ENCODE results near the gene RRP1. TPM values are rescaled to one million over a fixed set of nuclear protein-coding genes. Genes with fewer than 3 reads are reported as not detected.
"Not testable (repeated sequence)": the region's sequence is repeated elsewhere in the genome, so short reads cannot be mapped to it uniquely, and the experiment has no call there.

The RRP1 gene
- total RNA-seq, 1 donor from 2014 or later, result 52.0 TPM

- H3K36me3 ChIP-seq, result no peaks in the 10 kb centered on the region
- no peaks in the 10 kb centered on the region for H3K4me1 ChIP-seq
- H3K4me3 ChIP-seq, result no peak overlapping the region
- no peak overlapping the region for H3K27ac ChIP-seq
- DNase-seq (ENCODE audit: low spot score in 2 of 2), result no peak
- no peaks in the 10 kb centered on the region for H3K27me3 ChIP-seq
- no peaks in the 10 kb centered on the region for H3K9me3 ChIP-seq
- intact Hi-C loops (cut with DNase I), result no loop called here
- TF ChIP-seq CTCF (IDR thresholded peaks at IDR 0.05), result no peak
Observed at GRCh38 chr21:43818685-43819084, 29.3 kb downstream of the RRP1 start.

GRCh38 chr21:43819511-43820405 is 30.4 kb downstream of the RRP1 start:
- Histone ChIP-seq H3K27me3 (no peaks in the 10 kb centered on the region), H3K4me3 (no peak overlapping the region), H3K36me3 (no peaks in the 10 kb centered on the region), H3K4me1 (no peaks in the 10 kb centered on the region), H3K27ac (no peak overlapping the region), H3K9me3 (no peaks in the 10 kb centered on the region)
- DNase-seq (ENCODE audit: low spot score in 2 of 2), result no peak
- intact Hi-C loops (cut with DNase I), result no loop called here
- TF ChIP-seq CTCF (IDR thresholded peaks at IDR 0.05), result no peak

- H3K27me3 ChIP-seq, result no peaks in the 10 kb centered on the region
- no peak overlapping the region for H3K27ac ChIP-seq
- H3K36me3 ChIP-seq, result no peaks in the 10 kb centered on the region
- DNase-seq (ENCODE audit: low spot score in 2 of 2), result no peak
- no peak for TF ChIP-seq CTCF (IDR thresholded peaks at IDR 0.05)
- H3K4me3 ChIP-seq, result no peak overlapping the region
- H3K9me3 ChIP-seq, result no peaks in the 10 kb centered on the region
- intact Hi-C loops (cut with DNase I), result no loop called here
- no peaks in the 10 kb centered on the region for H3K4me1 ChIP-seq
Observed at GRCh38 chr21:43820466-43820865, 31.1 kb downstream of the RRP1 start.

- H3K27ac ChIP-seq; H3K36me3 ChIP-seq; H3K4me1 ChIP-seq; H3K27me3 ChIP-seq; DNase-seq (ENCODE audit: low spot score in 2 of 2); intact Hi-C loops (cut with DNase I); H3K9me3 ChIP-seq; H3K4me3 ChIP-seq: not testable (repeated sequence)
Observed at GRCh38 chr21:43822166-43822565, 32.8 kb downstream of the RRP1 start.

GRCh38 chr21:43822741-43823140 is 33.4 kb downstream of the RRP1 start:
- H3K27me3 ChIP-seq; H3K4me1 ChIP-seq; H3K4me3 ChIP-seq; intact Hi-C loops (cut with DNase I); H3K27ac ChIP-seq; H3K9me3 ChIP-seq; H3K36me3 ChIP-seq; DNase-seq (ENCODE audit: low spot score in 2 of 2): not testable (repeated sequence)

GRCh38 chr21:43824333-43825241 is 35.2 kb downstream of the RRP1 start:
- Histone ChIP-seq H3K4me1 (no peaks in the 10 kb centered on the region), H3K4me3 (no peak overlapping the region), H3K27me3 (no peaks in the 10 kb centered on the region), H3K36me3 (no peaks in the 10 kb centered on the region), H3K27ac (no peak overlapping the region), H3K9me3 (no peaks in the 10 kb centered on the region)
- no peak for TF ChIP-seq CTCF (IDR thresholded peaks at IDR 0.05)
- intact Hi-C loops (cut with DNase I), result no loop called here
- DNase-seq (ENCODE audit: low spot score in 2 of 2), result no peak
